Effector memory CD4-positive, alpha-beta T cell (primary cell): Measurements from ENCODE around the gene CHSY1.

ENCODE experiments used
- DNase-seq, 3 donors: peaks; one replicate each; pipeline ENCODE4 v3.0.0-alpha.2; 2020
- H3K27ac ChIP-seq: 2 replicates; pipeline ENCODE4 v1.7.0; 2013; ENCODE audit warnings: mild to moderate bottlenecking, low read length, moderate library complexity; ENCODE audit not compliant: insufficient read depth, poor library complexity, severe bottlenecking
- H3K27me3 ChIP-seq: replicated peaks from 2 replicates; pipeline ENCODE4 v1.7.0; 2013; ENCODE audit warnings: mild to moderate bottlenecking, low read length; ENCODE audit not compliant: insufficient read depth, control insufficient read depth, poor library complexity, severe bottlenecking
- H3K36me3 ChIP-seq: 2 replicates; pipeline ENCODE4 v1.7.0; 2013; ENCODE audit warnings: mild to moderate bottlenecking, low read length, moderate library complexity; ENCODE audit not compliant: control insufficient read depth, insufficient read depth
- H3K4me1 ChIP-seq: 2 replicates; pipeline ENCODE4 v1.7.0; 2013; ENCODE audit warnings: low read length, mild to moderate bottlenecking; ENCODE audit not compliant: control insufficient read depth, insufficient read depth, poor library complexity, severe bottlenecking
- H3K4me3 ChIP-seq: 2 replicates; pipeline ENCODE4 v1.7.0; 2013; ENCODE audit warnings: low read length, low read depth, mild to moderate bottlenecking; ENCODE audit not compliant: insufficient read depth, poor library complexity, severe bottlenecking
- H3K9me3 ChIP-seq: 2 replicates; pipeline ENCODE4 v1.7.0; 2013; ENCODE audit warnings: mild to moderate bottlenecking, low read length, moderate library complexity; ENCODE audit not compliant: control insufficient read depth

CHSY1 gene

DNA sequence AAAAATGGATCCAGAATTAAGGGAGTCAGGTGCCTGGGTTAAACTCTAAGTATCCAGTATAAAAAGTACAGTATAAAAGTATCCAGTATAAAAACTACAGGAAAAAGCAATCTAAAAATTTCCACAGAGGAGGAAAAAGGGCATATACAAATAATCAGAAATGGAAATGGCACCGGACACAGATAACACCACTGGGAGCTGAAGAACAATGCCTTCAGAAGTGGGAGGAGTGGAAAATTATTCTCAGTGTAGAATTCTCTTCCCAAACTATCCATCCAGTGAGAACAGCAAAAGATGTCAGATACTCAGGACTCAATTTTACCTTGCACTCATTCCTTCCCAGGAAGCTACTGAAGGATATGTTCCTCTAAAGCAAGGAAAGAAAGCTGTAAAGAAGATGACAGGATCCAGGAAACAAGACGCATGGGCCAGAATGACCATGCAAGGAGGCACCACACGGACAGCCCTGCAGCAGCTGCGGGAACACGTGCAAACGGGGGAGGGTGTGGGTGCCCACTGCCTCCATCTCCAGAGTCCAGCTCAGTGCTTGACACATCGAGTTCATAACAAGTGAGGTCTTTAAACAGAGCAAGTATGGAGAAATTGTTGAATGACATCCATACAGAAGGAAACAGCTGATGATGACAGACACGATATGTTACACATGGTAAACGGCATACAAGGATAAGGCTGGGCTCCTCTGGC is 68.5 kb downstream of the CHSY1 start:
- DNase-seq = no peak
- H3K27me3 ChIP-seq = no peaks in the 10 kb centered on the region
- no peaks in the 10 kb centered on the region for H3K4me1 ChIP-seq
- H3K4me3 ChIP-seq = no peak overlapping the region
- no peaks in the 10 kb centered on the region for H3K36me3 ChIP-seq
- H3K27ac ChIP-seq = no peak overlapping the region
- no peaks in the 10 kb centered on the region for H3K9me3 ChIP-seq

DNA sequence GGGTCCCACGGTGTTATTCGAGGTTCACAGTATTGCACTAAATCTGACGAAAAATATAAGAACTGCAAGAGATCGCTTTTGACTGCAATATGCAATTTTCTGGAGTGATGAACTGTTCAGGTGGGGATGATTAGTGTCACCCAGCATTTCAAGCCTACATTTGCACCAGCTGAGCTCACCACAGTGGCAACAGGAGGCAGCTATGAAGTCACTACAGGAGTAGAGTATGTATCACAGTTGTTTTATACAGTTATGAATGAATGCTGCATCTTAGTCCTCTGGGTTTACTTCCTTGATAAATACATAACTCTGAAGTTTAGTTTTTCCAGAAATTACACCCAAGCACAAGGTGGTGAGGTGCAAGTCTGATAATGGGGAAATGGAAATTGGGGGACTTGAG is 69.6 kb downstream of the CHSY1 start:
- no peak overlapping the region for H3K4me3 ChIP-seq
- H3K9me3 ChIP-seq = no peaks in the 10 kb centered on the region
- H3K36me3 ChIP-seq = no peaks in the 10 kb centered on the region
- no peaks in the 10 kb centered on the region for H3K27me3 ChIP-seq
- H3K27ac ChIP-seq = no peak overlapping the region
- H3K4me1 ChIP-seq = no peaks in the 10 kb centered on the region
- no peak for DNase-seq

DNA sequence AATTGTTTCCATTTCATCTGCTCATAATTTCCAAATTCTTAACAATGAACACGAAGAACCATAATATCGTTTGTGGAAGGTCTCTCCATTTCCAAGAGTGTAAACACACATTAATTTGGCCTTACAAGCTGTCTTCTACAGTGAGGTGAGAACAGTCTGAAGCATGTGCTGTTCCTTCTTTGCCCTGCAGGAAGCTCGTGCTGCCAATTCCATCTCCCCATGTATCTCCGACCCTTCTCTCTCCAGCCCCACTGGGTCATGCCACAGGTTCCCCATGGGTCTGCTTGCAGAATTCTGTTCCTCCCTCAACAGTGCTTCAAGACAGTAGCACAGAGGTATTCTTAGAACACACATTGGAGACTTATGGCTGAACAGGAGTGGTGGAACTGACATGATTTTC is 70.5 kb downstream of the CHSY1 start:
- Histone ChIP-seq H3K4me3 (no peak overlapping the region), H3K4me1 (no peaks in the 10 kb centered on the region)
- no peak for DNase-seq

DNA sequence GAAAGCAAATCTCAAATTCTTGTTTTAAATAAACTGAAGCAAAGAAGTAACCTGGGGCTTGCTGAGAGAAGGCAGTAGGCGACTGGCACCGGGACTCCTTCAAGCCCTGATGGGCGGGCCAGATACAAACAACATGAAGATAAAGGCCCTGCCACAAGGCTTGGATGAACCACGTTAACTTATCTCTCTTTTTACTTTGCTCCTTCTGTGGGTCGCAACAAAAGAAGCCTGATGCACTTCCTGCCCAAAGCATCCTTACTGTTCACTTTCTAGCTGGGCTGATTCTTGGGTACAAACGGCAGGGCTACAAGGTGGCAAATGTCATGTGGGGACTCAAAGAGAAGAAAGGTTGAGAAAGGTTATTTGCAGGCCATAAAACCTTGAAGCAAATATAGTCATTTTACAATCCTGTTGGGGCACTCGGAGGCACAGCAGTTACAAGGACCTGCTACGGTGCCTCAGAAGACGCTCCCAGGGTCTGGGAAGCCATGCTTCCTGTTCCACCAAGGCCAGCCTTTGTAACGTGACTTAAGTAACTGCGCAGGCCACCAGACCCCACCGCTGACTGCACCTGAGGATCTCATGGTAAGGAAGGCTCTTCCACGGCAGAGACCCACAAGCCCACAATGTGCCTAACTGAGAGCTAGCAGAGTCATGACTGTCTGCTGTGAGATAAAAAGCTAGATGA is 71.1 kb downstream of the CHSY1 start:
- H3K4me1 ChIP-seq = no peaks in the 10 kb centered on the region
- H3K36me3 ChIP-seq = no peaks in the 10 kb centered on the region
- H3K27me3 ChIP-seq = no peaks in the 10 kb centered on the region
- H3K4me3 ChIP-seq = no peak overlapping the region
- no peak for DNase-seq
- H3K9me3 ChIP-seq = no peaks in the 10 kb centered on the region
- no peak overlapping the region for H3K27ac ChIP-seq

More for the DNA sequence above, 70.5 kb downstream of the CHSY1 start:
- Histone ChIP-seq H3K9me3 (no peaks in the 10 kb centered on the region), H3K27me3 (no peaks in the 10 kb centered on the region), H3K36me3 (no peaks in the 10 kb centered on the region), H3K27ac (no peak overlapping the region)

DNA sequence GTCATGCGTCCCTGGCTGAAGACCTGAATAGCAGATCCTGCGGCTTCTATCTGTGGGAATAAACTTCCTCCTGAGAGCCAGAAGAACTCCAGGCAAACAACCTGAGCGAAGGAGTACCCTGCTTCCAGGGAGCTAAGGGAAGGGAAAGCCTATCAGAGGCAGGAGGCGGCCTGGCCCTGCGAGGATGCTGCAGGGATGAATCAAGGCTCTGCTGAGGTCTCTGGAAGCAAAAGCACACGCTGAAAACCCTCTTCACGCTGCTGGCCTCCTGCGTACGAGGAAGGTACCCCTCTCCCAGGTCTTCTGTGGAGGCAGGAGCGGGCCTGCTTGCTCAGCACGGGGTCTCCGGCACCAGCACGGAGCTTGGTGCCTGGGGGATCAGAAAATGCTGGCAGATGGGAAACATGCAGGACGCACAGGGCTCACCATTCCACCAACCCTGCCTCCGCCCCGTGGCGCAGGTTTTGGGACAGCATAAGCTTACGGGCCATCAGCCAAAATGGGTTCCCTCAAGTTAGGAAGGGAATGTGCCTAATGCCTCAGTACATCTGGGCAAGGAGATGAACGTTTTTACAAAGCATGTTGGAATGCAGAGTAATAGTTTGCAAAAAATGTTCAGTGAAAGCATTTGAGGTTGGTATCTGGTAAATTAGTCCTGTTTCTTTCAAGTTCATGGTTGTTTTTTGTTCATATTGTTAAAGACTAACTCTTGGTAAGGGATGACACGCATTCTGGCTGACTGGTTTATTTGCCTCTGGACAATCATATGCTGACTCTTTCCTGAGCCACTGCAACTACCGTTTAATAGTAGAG is 72.3 kb downstream of the CHSY1 start:
- Histone ChIP-seq H3K9me3 (no peaks in the 10 kb centered on the region), H3K4me1 (no peaks in the 10 kb centered on the region), H3K4me3 (no peak overlapping the region), H3K27ac (no peak overlapping the region), H3K27me3 (no peaks in the 10 kb centered on the region), H3K36me3 (no peaks in the 10 kb centered on the region)
- DNase-seq = no peak

DNA sequence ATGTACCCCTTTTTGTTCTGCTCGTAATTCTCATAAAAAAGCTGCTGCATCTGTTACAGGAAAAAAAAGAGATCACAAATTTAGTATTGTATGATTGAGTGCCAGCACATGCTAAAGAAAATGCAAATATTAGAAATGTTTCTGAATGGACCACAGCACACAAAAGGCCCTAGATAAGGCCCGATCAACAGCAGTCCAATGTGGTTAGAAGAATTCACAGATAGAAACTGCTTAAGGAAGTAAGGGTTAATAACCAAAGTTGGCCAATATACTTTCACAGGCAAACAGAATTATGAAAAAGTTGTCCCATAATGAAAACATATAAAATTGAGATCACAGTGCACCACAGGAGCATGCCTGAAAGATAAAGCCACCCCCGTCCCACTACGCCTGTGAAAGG is 72.9 kb downstream of the CHSY1 start:
- H3K36me3 ChIP-seq = no peaks in the 10 kb centered on the region
- no peaks in the 10 kb centered on the region for H3K4me1 ChIP-seq
- H3K4me3 ChIP-seq = no peak overlapping the region
- no peaks in the 10 kb centered on the region for H3K9me3 ChIP-seq
- no peak for DNase-seq
- no peaks in the 10 kb centered on the region for H3K27me3 ChIP-seq
- H3K27ac ChIP-seq = no peak overlapping the region

DNA sequence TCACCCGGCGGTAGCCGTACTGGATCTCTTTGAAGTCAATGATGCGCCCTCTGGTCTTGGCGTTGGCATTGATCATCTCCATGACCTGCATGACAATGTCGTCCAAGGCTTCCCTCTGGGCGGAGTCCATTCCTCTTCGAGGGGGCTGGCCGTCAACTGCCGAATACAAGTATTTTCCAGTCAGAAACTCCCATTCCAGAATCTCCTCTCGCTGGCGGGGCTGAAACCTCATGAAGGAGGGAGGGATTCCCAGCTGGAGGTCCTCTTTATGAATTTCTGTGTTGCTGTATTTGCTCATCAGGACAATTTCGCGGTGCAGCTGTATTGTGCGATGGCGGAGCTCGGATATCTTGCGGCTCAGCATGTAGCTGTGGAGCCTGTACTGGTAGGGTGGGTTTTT is 73.4 kb downstream of the CHSY1 start:
- DNase-seq = no peak
- Histone ChIP-seq H3K4me1 (no peaks in the 10 kb centered on the region), H3K36me3 (no peaks in the 10 kb centered on the region), H3K27ac (no peak overlapping the region), H3K27me3 (no peaks in the 10 kb centered on the region), H3K9me3 (no peaks in the 10 kb centered on the region), H3K4me3 (no peak overlapping the region)

DNA sequence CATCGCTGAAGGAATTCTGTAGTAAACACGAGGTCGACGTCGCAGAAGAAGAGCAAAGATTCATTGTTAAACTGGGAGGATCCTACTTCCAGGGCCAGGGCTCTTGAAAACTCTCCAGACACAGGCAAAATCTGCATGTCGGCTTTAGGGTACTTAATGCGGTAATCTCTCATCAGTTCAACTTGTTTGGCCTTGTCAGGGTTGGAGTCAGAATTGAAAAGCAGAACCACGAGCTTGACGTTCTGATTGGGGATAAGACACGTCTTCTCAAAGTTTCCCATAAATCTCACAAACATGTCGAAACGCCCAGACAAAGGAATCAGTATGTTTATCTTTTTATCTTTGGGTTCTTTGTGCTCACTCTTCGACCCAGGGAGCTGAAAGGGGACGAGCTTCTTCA is 74.0 kb downstream of the CHSY1 start:
- Histone ChIP-seq H3K36me3 (no peaks in the 10 kb centered on the region), H3K4me1 (no peaks in the 10 kb centered on the region), H3K27ac (no peak overlapping the region), H3K9me3 (no peaks in the 10 kb centered on the region), H3K4me3 (no peak overlapping the region), H3K27me3 (no peaks in the 10 kb centered on the region)
- no peak for DNase-seq

DNA sequence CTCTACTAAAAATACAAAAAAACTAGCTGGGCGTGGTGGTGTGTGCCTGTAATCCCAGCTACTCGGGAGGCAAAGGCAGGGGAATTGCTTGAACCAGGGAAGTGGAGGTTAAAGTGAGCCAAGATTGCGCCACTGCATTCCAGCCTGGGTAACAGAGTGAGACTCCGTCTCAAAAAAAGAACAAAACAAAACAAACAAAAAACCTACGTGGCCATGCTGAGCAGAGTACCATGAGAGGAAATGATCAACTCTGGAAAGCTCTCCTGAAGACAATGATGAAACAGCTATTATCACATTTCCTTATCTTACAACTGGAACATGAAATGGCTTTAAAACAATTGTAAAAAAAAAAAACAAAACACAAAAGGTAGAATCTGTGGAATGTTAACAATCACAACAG is 75.2 kb downstream of the CHSY1 start:
- Histone ChIP-seq H3K27ac (no peak overlapping the region), H3K4me1 (no peaks in the 10 kb centered on the region), H3K27me3 (no peaks in the 10 kb centered on the region), H3K9me3 (no peaks in the 10 kb centered on the region), H3K4me3 (no peak overlapping the region), H3K36me3 (no peaks in the 10 kb centered on the region)
- DNase-seq = no peak

DNA sequence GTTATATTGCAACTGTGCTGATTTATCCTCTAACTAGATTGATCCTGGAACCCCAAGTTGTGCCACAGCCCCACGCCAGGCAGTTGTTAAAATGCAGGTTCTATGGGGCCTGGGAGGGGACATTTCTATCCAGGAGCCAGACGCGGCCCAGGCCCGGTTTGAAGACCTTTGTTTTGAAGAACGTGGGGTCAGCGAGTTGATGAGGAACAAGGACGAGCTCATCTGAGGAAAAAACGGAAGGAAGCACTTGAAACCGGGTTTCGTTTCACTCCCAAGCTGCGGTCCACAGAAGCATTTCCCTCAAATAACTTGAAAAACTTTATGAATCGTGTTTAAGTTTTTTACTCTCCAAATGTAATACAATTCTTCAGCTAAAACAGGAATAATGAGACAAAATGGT is 76.4 kb downstream of the CHSY1 start:
- H3K4me3 ChIP-seq = no peak overlapping the region
- no peaks in the 10 kb centered on the region for H3K27me3 ChIP-seq
- DNase-seq = no peak
- no peaks in the 10 kb centered on the region for H3K36me3 ChIP-seq
- no peaks in the 10 kb centered on the region for H3K9me3 ChIP-seq
- H3K27ac ChIP-seq = no peak overlapping the region
- H3K4me1 ChIP-seq = no peaks in the 10 kb centered on the region
